Vagina (tissue), 2 donors: Measurements from ENCODE around the gene NPHP1.

Source experiments
- POLR2A ChIP-seq, 2 donors: fragments of 450-650 bp; IDR thresholded peaks; one replicate each; pipeline ENCODE4 v1.6.1; 2017; ENCODE audit warnings: antibody characterized with exemption in 2 of 2, mild to moderate bottlenecking in 2 of 2, moderate library complexity in 2 of 2
- POLR2AphosphoS5 ChIP-seq, 2 donors: sonication (generic); formaldehyde crosslinking; IDR thresholded peaks; one replicate each; pipeline ENCODE4 v1.9.0; 2017; ENCODE audit warnings: antibody characterized with exemption in 2 of 2, mild to moderate bottlenecking in 2 of 2, low read depth in 1 of 2; ENCODE audit not compliant: insufficient read depth in 1 of 2
- TF ChIP-seq, protein P1 (sequence below), 3 experiments: fragments of 450-650 bp in 2 of 3; fragments of 200-600 bp in 1 of 3; sonication (generic) in 1 of 3; IDR thresholded peaks; one replicate each; pipeline ENCODE4 v1.5.1; 2017 to 2019; ENCODE audit warnings: antibody characterized with exemption in 3 of 3, mild to moderate bottlenecking in 2 of 3, moderate library complexity in 2 of 3

DNA sequence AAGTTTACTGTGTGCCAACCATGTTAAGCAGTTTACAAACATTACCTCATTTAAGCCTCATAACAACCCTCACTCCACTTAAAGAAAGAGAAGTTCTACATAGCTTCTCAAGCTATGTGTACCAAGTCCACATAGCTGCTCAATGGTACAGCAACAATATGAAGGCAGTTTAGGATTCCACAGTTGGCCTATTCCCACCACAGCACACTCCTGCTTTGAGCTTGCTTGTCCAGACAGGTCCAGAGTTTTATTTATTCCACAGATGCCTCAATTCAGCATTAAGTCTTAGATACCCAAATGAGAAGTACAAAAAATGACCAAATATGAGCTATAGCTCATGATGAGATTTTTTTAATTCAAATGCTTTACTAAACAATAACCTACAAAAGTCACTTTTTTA is 24.8 kb downstream of the NPHP1 start:
- no peak for TF ChIP-seq POLR2A (IDR thresholded peaks at IDR 0.05)
- TF ChIP-seq, protein P1, sequence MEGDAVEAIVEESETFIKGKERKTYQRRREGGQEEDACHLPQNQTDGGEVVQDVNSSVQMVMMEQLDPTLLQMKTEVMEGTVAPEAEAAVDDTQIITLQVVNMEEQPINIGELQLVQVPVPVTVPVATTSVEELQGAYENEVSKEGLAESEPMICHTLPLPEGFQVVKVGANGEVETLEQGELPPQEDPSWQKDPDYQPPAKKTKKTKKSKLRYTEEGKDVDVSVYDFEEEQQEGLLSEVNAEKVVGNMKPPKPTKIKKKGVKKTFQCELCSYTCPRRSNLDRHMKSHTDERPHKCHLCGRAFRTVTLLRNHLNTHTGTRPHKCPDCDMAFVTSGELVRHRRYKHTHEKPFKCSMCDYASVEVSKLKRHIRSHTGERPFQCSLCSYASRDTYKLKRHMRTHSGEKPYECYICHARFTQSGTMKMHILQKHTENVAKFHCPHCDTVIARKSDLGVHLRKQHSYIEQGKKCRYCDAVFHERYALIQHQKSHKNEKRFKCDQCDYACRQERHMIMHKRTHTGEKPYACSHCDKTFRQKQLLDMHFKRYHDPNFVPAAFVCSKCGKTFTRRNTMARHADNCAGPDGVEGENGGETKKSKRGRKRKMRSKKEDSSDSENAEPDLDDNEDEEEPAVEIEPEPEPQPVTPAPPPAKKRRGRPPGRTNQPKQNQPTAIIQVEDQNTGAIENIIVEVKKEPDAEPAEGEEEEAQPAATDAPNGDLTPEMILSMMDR (IDR thresholded peaks at IDR 0.05): no peak
- TF ChIP-seq POLR2AphosphoS5 (IDR thresholded peaks at IDR 0.05; ENCODE audit: insufficient read depth in 1 of 2, low read depth in 1 of 2): no peak
